HEK293 (cell line): ENCODE results near the gene ARV1.

Experiments used
- CTCF ChIA-PET: fragments of 350-600 bp; formaldehyde crosslinking; extraction: SDS; loops from one replicate; lab custom pipeline; 2021; ENCODE audit warnings: antibody characterized with exemption; lab: Yijun Ruan, JAX
- POLR2A ChIA-PET: fragments of 300-600 bp; formaldehyde crosslinking; extraction: SDS; loops from one replicate; lab custom pipeline; 2020; ENCODE audit warnings: antibody characterized with exemption, inconsistent platforms; lab: Yijun Ruan, JAX
- H3K27ac ChIP-seq: fragments of 200-500 bp; sonication (Bioruptor generic); 2 replicates; pipeline ENCODE4 v1.5.1; 2014; ENCODE audit warnings: low read depth, low read length, control low read depth, inconsistent platforms; ENCODE audit errors: extremely low read depth
- H3K36me3 ChIP-seq, 2 experiments: fragments of 200-500 bp in 1 of 2; sonication (Bioruptor generic) in 1 of 2; 1 replicate in 1 of 2; 2 replicates in 1 of 2; pipeline ENCODE4 v1.5.1; 2014 to 2017; ENCODE audit warnings: inconsistent platforms in 2 of 2, low read length in 2 of 2; ENCODE audit not compliant: control insufficient read depth in 2 of 2, insufficient read depth in 1 of 2
- H3K4me1 ChIP-seq: fragments of 200-500 bp; sonication (Bioruptor generic); 2 replicates; pipeline ENCODE4 v1.5.1; 2014; ENCODE audit warnings: mild to moderate bottlenecking, low read length, inconsistent platforms; ENCODE audit not compliant: control insufficient read depth, insufficient read depth
- H3K4me3 ChIP-seq: 2 replicates; pipeline ENCODE4 v1.5.1; 2011; ENCODE audit warnings: low read depth, mild to moderate bottlenecking, control low read depth, low read length, moderate library complexity
- H3K9me3 ChIP-seq: fragments of 200-500 bp; sonication (Bioruptor generic); 2 replicates; pipeline ENCODE4 v1.5.1; 2014; ENCODE audit warnings: low read depth, low read length, inconsistent platforms; ENCODE audit not compliant: control insufficient read depth, insufficient read depth
- INSM2 ChIP-seq: fragments of 450-650 bp; formaldehyde crosslinking; IDR thresholded peaks from 2 replicates; pipeline ENCODE4 v1.5.1; 2016; ENCODE audit warnings: missing biosample characterization, missing genetic modification characterization
- KLF1 ChIP-seq: fragments of 450-650 bp; formaldehyde crosslinking; IDR thresholded peaks from 2 replicates; pipeline ENCODE4 v1.5.1; 2016; ENCODE audit warnings: missing biosample characterization, missing genetic modification characterization
- RBAK ChIP-seq: fragments of 450-650 bp; formaldehyde crosslinking; IDR thresholded peaks from 2 replicates; pipeline ENCODE4 v1.5.1; 2016; ENCODE audit warnings: missing biosample characterization, missing genetic modification characterization
- SCRT1 ChIP-seq: fragments of 450-650 bp; formaldehyde crosslinking; IDR thresholded peaks from 2 replicates; pipeline ENCODE4 v1.5.1; 2016; ENCODE audit warnings: missing biosample characterization, missing genetic modification characterization, borderline replicate concordance
- SCRT2 ChIP-seq: fragments of 450-650 bp; formaldehyde crosslinking; IDR thresholded peaks from 2 replicates; pipeline ENCODE4 v1.5.1; 2016; ENCODE audit warnings: missing biosample characterization, missing genetic modification characterization
- ZBTB21 ChIP-seq: fragments of 450-650 bp; formaldehyde crosslinking; IDR thresholded peaks from 2 replicates; pipeline ENCODE4 v1.5.1; 2017; ENCODE audit warnings: missing biosample characterization, missing genetic modification characterization
- ZEB2 ChIP-seq: fragments of 450-650 bp; formaldehyde crosslinking; IDR thresholded peaks from 2 replicates; pipeline ENCODE4 v1.5.1; 2016; ENCODE audit warnings: missing biosample characterization, missing genetic modification characterization
- ZFHX2 ChIP-seq: fragments of 450-650 bp; formaldehyde crosslinking; conservative IDR thresholded peaks from 2 replicates; pipeline ENCODE4 v1.5.1; 2016; ENCODE audit warnings: missing biosample characterization, missing genetic modification characterization
- ZIC2 ChIP-seq: fragments of 450-650 bp; formaldehyde crosslinking; IDR thresholded peaks from 2 replicates; pipeline ENCODE4 v1.5.1; 2016; ENCODE audit warnings: missing biosample characterization, missing genetic modification characterization
- ZNF571 ChIP-seq: fragments of 450-650 bp; formaldehyde crosslinking; IDR thresholded peaks from 2 replicates; pipeline ENCODE4 v1.5.0; 2017; ENCODE audit warnings: missing biosample characterization, missing genetic modification characterization
- ZNF596 ChIP-seq: fragments of 450-650 bp; IDR thresholded peaks from 2 replicates; pipeline ENCODE4 v1.5.0; 2018; ENCODE audit warnings: missing biosample characterization, mild to moderate bottlenecking, missing genetic modification characterization, moderate library complexity
- ZNF677 ChIP-seq: fragments of 450-650 bp; IDR thresholded peaks from 2 replicates; pipeline ENCODE4 v1.5.0; 2018; ENCODE audit warnings: missing biosample characterization, mild to moderate bottlenecking, missing genetic modification characterization, moderate library complexity
- ZNF701 ChIP-seq: fragments of 450-650 bp; formaldehyde crosslinking; IDR thresholded peaks from 2 replicates; pipeline ENCODE4 v1.5.1; 2016; ENCODE audit warnings: missing biosample characterization, missing genetic modification characterization
- ZNF791 ChIP-seq: fragments of 450-650 bp; formaldehyde crosslinking; IDR thresholded peaks from 2 replicates; pipeline ENCODE4 v1.5.1; 2016; ENCODE audit warnings: missing biosample characterization, missing genetic modification characterization
- ZNF792 ChIP-seq: fragments of 450-650 bp; formaldehyde crosslinking; IDR thresholded peaks from 2 replicates; pipeline ENCODE4 v1.5.1; 2016; ENCODE audit warnings: missing biosample characterization, missing genetic modification characterization
- ZSCAN5A ChIP-seq: fragments of 450-650 bp; formaldehyde crosslinking; IDR thresholded peaks from 2 replicates; pipeline ENCODE4 v1.5.1; 2016; ENCODE audit warnings: missing biosample characterization, missing genetic modification characterization
- TF ChIP-seq, protein P1 (sequence below): fragments of 450-650 bp; formaldehyde crosslinking; IDR thresholded peaks from 2 replicates; pipeline ENCODE4 v1.5.1; 2016; ENCODE audit warnings: missing biosample characterization, missing genetic modification characterization
- TF ChIP-seq, protein P2 (sequence below): fragments of 450-650 bp; formaldehyde crosslinking; IDR thresholded peaks from 2 replicates; pipeline ENCODE4 v1.5.1; 2017; ENCODE audit warnings: missing biosample characterization, missing genetic modification characterization
- TF ChIP-seq, protein P3 (sequence below): fragments of 450-650 bp; formaldehyde crosslinking; optimal IDR thresholded peaks from 2 replicates; pipeline ENCODE3; 2016; ENCODE audit warnings: missing biosample characterization, mild to moderate bottlenecking, missing genetic modification characterization
- TF ChIP-seq, protein P4 (sequence below): fragments of 450-650 bp; formaldehyde crosslinking; IDR thresholded peaks from 2 replicates; pipeline ENCODE4 v1.5.1; 2016; ENCODE audit warnings: missing biosample characterization, missing genetic modification characterization

ARV1 gene

DNA sequence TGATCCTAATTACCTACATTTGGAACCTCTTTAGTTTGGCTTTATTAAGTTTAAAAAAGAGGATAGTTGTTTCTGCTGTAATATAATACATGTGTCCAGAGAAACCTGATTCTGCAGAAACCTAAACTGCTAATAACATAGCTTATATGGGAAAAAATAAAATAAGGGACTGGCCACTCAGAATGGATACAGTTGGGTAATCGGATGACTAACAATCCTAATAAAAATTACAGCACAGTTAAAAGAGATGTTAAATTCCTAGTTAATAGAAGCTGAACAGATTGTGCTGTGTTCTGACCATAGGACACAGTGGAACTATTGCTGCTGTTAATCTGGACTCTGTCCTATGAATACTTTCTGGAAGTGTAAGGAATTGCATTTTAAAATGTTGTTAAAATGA, 16.0 kb downstream of the ARV1 start (continued):
- TF ChIP-seq, protein P1, sequence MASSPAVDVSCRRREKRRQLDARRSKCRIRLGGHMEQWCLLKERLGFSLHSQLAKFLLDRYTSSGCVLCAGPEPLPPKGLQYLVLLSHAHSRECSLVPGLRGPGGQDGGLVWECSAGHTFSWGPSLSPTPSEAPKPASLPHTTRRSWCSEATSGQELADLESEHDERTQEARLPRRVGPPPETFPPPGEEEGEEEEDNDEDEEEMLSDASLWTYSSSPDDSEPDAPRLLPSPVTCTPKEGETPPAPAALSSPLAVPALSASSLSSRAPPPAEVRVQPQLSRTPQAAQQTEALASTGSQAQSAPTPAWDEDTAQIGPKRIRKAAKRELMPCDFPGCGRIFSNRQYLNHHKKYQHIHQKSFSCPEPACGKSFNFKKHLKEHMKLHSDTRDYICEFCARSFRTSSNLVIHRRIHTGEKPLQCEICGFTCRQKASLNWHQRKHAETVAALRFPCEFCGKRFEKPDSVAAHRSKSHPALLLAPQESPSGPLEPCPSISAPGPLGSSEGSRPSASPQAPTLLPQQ (tag by site-specific recombination) = no peak
- TF ChIP-seq ZNF677 (tag by site-specific recombination) = no peak
- TF ChIP-seq, protein P2, sequence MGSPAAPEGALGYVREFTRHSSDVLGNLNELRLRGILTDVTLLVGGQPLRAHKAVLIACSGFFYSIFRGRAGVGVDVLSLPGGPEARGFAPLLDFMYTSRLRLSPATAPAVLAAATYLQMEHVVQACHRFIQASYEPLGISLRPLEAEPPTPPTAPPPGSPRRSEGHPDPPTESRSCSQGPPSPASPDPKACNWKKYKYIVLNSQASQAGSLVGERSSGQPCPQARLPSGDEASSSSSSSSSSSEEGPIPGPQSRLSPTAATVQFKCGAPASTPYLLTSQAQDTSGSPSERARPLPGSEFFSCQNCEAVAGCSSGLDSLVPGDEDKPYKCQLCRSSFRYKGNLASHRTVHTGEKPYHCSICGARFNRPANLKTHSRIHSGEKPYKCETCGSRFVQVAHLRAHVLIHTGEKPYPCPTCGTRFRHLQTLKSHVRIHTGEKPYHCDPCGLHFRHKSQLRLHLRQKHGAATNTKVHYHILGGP (tag by site-specific recombination) = no peak
- no peak for TF ChIP-seq ZEB2 (tag by site-specific recombination)
- no peak for TF ChIP-seq ZNF596 (tag by site-specific recombination)

DNA sequence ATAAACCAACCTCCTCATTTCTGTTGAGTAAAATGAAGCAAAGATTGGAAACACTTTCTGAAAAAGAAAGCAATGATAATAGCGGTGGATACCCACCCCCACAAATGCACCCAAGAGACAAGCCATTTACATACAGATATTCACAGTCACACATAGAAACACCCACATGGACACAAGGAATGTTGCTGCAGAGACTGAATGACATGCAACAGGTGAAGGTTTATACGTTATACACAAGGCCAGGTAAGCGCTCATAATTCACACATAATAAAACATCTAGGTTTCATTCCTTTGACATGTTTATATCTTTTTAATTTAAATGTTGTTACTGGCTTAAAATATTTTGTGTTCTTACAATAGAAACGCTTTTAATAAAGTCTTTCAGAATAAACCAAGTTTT, 21.3 kb downstream of the ARV1 start:
- H3K36me3 ChIP-seq = peaks cover 65 to 76% of the 10 kb centered on the region in 2 experiments
- POLR2A ChIA-PET = no interaction called here
- no peak for TF ChIP-seq ZSCAN5A (tag by site-specific recombination)
- peak; percentile 92 for TF ChIP-seq SCRT2
- TF ChIP-seq SCRT1 (tag by site-specific recombination) = peak; percentile 75; the same call in 1 of the 2 replicates
- TF ChIP-seq, all 188 proteins: peak for 2

GRCh38 chr1:231000639-231001038, 21.7 kb downstream of the ARV1 start:
- H3K9me3 ChIP-seq = no peaks in the 10 kb centered on the region
- no peak overlapping the region for H3K27ac ChIP-seq
- peaks cover 61 to 75% of the 10 kb centered on the region in 2 experiments for H3K36me3 ChIP-seq
- H3K4me3 ChIP-seq = no peak overlapping the region
- CTCF ChIA-PET = interaction anchor here (0.7 kb wide), 1 partner anchor 23 kb away, joined by 4 read pairs; no protein-coding TSS in a partner anchor
- POLR2A ChIA-PET = no interaction called here
- H3K4me1 ChIP-seq = no peaks in the 10 kb centered on the region
- TF ChIP-seq ZNF701 (tag by site-specific recombination) (no peak), RBAK (tag by site-specific recombination) (no peak), ZIC2 (tag by site-specific recombination) (no peak), ZFHX2 (no peak), ZNF571 (tag by site-specific recombination) (no peak)
- TF ChIP-seq, all 188 proteins: peak for 0

More for the DNA sequence above, 21.3 kb downstream of the ARV1 start:
- Histone ChIP-seq H3K27ac (no peak overlapping the region), H3K4me1 (no peaks in the 10 kb centered on the region), H3K9me3 (no peaks in the 10 kb centered on the region), H3K4me3 (no peak overlapping the region)
- CTCF ChIA-PET = no interaction called here

DNA sequence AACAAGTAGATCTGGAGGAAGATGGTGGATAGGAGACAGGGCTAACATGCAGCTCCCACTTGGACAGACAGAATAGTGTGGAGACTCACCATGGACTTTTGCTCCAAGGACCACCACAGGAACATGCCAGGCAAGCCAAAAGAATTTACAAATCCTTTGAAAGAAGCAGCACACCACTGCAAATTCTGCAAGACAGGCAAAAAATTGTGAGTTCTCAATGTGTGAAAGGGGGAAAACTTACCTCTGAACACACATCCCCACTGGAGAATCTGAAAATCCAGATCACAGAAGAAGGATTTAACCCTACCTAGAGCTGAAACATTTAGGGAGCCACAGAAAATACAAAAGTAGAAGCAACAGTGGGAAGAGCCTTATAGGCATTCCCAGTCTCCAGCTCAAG, 23.0 kb downstream of the ARV1 start:
- TF ChIP-seq, protein P3, sequence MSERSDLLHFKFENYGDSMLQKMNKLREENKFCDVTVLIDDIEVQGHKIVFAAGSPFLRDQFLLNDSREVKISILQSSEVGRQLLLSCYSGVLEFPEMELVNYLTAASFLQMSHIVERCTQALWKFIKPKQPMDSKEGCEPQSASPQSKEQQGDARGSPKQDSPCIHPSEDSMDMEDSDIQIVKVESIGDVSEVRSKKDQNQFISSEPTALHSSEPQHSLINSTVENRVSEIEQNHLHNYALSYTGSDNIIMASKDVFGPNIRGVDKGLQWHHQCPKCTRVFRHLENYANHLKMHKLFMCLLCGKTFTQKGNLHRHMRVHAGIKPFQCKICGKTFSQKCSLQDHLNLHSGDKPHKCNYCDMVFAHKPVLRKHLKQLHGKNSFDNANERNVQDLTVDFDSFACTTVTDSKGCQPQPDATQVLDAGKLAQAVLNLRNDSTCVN (tag by site-specific recombination) = no peak
- TF ChIP-seq KLF1 (no peak), INSM2 (no peak), ZNF792 (no peak), ZBTB21 (no peak), ZNF791 (tag by site-specific recombination) (no peak)
- TF ChIP-seq, protein P4, sequence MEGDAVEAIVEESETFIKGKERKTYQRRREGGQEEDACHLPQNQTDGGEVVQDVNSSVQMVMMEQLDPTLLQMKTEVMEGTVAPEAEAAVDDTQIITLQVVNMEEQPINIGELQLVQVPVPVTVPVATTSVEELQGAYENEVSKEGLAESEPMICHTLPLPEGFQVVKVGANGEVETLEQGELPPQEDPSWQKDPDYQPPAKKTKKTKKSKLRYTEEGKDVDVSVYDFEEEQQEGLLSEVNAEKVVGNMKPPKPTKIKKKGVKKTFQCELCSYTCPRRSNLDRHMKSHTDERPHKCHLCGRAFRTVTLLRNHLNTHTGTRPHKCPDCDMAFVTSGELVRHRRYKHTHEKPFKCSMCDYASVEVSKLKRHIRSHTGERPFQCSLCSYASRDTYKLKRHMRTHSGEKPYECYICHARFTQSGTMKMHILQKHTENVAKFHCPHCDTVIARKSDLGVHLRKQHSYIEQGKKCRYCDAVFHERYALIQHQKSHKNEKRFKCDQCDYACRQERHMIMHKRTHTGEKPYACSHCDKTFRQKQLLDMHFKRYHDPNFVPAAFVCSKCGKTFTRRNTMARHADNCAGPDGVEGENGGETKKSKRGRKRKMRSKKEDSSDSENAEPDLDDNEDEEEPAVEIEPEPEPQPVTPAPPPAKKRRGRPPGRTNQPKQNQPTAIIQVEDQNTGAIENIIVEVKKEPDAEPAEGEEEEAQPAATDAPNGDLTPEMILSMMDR (tag by site-specific recombination) = no peak
- TF ChIP-seq, all 188 proteins: peak for 0
- ChIA-PET CTCF (interaction anchor here (0.6 to 0.7 kb wide), 2 partner anchors 90 to 210 kb away, joined by 3 read pairs; no protein-coding TSS in a partner anchor), POLR2A (interaction anchor here (0.6 kb wide), 1 partner anchor 62 kb away, joined by 3 read pairs; no protein-coding TSS in a partner anchor)
- Histone ChIP-seq H3K27ac (no peak overlapping the region), H3K4me1 (no peaks in the 10 kb centered on the region), H3K36me3 (peaks cover 49 to 63% of the 10 kb centered on the region in 2 experiments), H3K4me3 (no peak overlapping the region), H3K9me3 (no peaks in the 10 kb centered on the region; the same call in 1 of the 2 replicates)
